HEK293 (cell line): ENCODE measurements around the gene ZFAND3.

Experiments used
- CTCF ChIA-PET: fragments of 350-600 bp; formaldehyde crosslinking; extraction: SDS; loops from one replicate; lab custom pipeline; 2021; ENCODE audit warnings: antibody characterized with exemption; lab: Yijun Ruan, JAX
- POLR2A ChIA-PET: fragments of 300-600 bp; formaldehyde crosslinking; extraction: SDS; loops from one replicate; lab custom pipeline; 2020; ENCODE audit warnings: antibody characterized with exemption, inconsistent platforms; lab: Yijun Ruan, JAX
- H3K27ac ChIP-seq: fragments of 200-500 bp; sonication (Bioruptor generic); 2 replicates; pipeline ENCODE4 v1.5.1; 2014; ENCODE audit warnings: low read depth, low read length, control low read depth, inconsistent platforms; ENCODE audit errors: extremely low read depth
- H3K36me3 ChIP-seq, 2 experiments: fragments of 200-500 bp in 1 of 2; sonication (Bioruptor generic) in 1 of 2; 1 replicate in 1 of 2; 2 replicates in 1 of 2; pipeline ENCODE4 v1.5.1; 2014 to 2017; ENCODE audit warnings: inconsistent platforms in 2 of 2, low read length in 2 of 2; ENCODE audit not compliant: control insufficient read depth in 2 of 2, insufficient read depth in 1 of 2
- H3K4me1 ChIP-seq: fragments of 200-500 bp; sonication (Bioruptor generic); 2 replicates; pipeline ENCODE4 v1.5.1; 2014; ENCODE audit warnings: mild to moderate bottlenecking, low read length, inconsistent platforms; ENCODE audit not compliant: control insufficient read depth, insufficient read depth
- H3K4me3 ChIP-seq: 2 replicates; pipeline ENCODE4 v1.5.1; 2011; ENCODE audit warnings: low read depth, mild to moderate bottlenecking, control low read depth, low read length, moderate library complexity
- H3K9me3 ChIP-seq: fragments of 200-500 bp; sonication (Bioruptor generic); 2 replicates; pipeline ENCODE4 v1.5.1; 2014; ENCODE audit warnings: low read depth, low read length, inconsistent platforms; ENCODE audit not compliant: control insufficient read depth, insufficient read depth
- GLIS2 ChIP-seq: fragments of 450-650 bp; formaldehyde crosslinking; IDR thresholded peaks from 2 replicates; pipeline ENCODE4 v1.5.1; 2016; ENCODE audit warnings: missing biosample characterization, missing genetic modification characterization
- KLF1 ChIP-seq: fragments of 450-650 bp; formaldehyde crosslinking; IDR thresholded peaks from 2 replicates; pipeline ENCODE4 v1.5.1; 2016; ENCODE audit warnings: missing biosample characterization, missing genetic modification characterization
- KLF16 ChIP-seq: fragments of 450-650 bp; formaldehyde crosslinking; IDR thresholded peaks from 2 replicates; pipeline ENCODE4 v1.5.1; 2017; ENCODE audit warnings: missing biosample characterization, missing genetic modification characterization
- KLF8 ChIP-seq: fragments of 450-650 bp; formaldehyde crosslinking; IDR thresholded peaks from 2 replicates; pipeline ENCODE4 v1.5.1; 2016; ENCODE audit warnings: missing biosample characterization, missing genetic modification characterization
- OVOL3 ChIP-seq: fragments of 450-650 bp; formaldehyde crosslinking; IDR thresholded peaks from 2 replicates; pipeline ENCODE4 v1.5.1; 2016; ENCODE audit warnings: missing biosample characterization, missing genetic modification characterization
- SP2 ChIP-seq: fragments of 450-650 bp; formaldehyde crosslinking; IDR thresholded peaks from 2 replicates; pipeline ENCODE4 v1.5.1; 2016; ENCODE audit warnings: missing biosample characterization, missing genetic modification characterization
- SP7 ChIP-seq: fragments of 450-650 bp; formaldehyde crosslinking; IDR thresholded peaks from 2 replicates; pipeline ENCODE4 v1.5.1; 2016; ENCODE audit warnings: missing biosample characterization, missing genetic modification characterization
- TRIM28 ChIP-seq: IDR thresholded peaks from 2 replicates; pipeline ENCODE4 v1.6.1; 2011; ENCODE audit warnings: low read length, control low read depth, borderline replicate concordance
- YY2 ChIP-seq: fragments of 450-650 bp; formaldehyde crosslinking; IDR thresholded peaks from 2 replicates; pipeline ENCODE4 v1.5.1; 2016; ENCODE audit warnings: missing biosample characterization, missing genetic modification characterization
- ZBTB11 ChIP-seq: fragments of 450-650 bp; formaldehyde crosslinking; conservative IDR thresholded peaks from 2 replicates; pipeline ENCODE4 v1.5.1; 2016; ENCODE audit warnings: low read depth, missing biosample characterization, missing genetic modification characterization
- ZBTB21 ChIP-seq: fragments of 450-650 bp; formaldehyde crosslinking; IDR thresholded peaks from 2 replicates; pipeline ENCODE4 v1.5.1; 2017; ENCODE audit warnings: missing biosample characterization, missing genetic modification characterization
- ZBTB7A ChIP-seq: fragments of 450-650 bp; formaldehyde crosslinking; IDR thresholded peaks from 2 replicates; pipeline ENCODE4 v1.5.1; 2016; ENCODE audit warnings: low read depth, missing biosample characterization, missing genetic modification characterization
- ZFP69B ChIP-seq: fragments of 450-650 bp; formaldehyde crosslinking; IDR thresholded peaks from 2 replicates; pipeline ENCODE4 v1.5.1; 2016; ENCODE audit warnings: missing biosample characterization, missing genetic modification characterization
- ZNF2 ChIP-seq: fragments of 450-650 bp; formaldehyde crosslinking; IDR thresholded peaks from 2 replicates; pipeline ENCODE4 v1.5.1; 2016; ENCODE audit warnings: missing biosample characterization, missing genetic modification characterization
- ZNF202 ChIP-seq: fragments of 450-650 bp; formaldehyde crosslinking; IDR thresholded peaks from 2 replicates; pipeline ENCODE4 v1.5.1; 2016; ENCODE audit warnings: missing biosample characterization, missing genetic modification characterization, borderline replicate concordance
- ZNF266 ChIP-seq: fragments of 450-650 bp; formaldehyde crosslinking; IDR thresholded peaks from 2 replicates; pipeline ENCODE4 v1.5.1; 2016; ENCODE audit warnings: missing biosample characterization, missing genetic modification characterization, low read depth
- ZNF302 ChIP-seq: fragments of 450-650 bp; formaldehyde crosslinking; IDR thresholded peaks from 2 replicates; pipeline ENCODE4 v1.5.1; 2016; ENCODE audit warnings: missing biosample characterization, missing genetic modification characterization, low read depth
- ZNF335 ChIP-seq: fragments of 450-650 bp; formaldehyde crosslinking; conservative IDR thresholded peaks from 2 replicates; pipeline ENCODE4 v1.5.1; 2016; ENCODE audit warnings: missing biosample characterization, missing genetic modification characterization
- ZNF341 ChIP-seq: fragments of 450-650 bp; formaldehyde crosslinking; IDR thresholded peaks from 2 replicates; pipeline ENCODE4; 2016; ENCODE audit warnings: low read depth, missing biosample characterization, missing genetic modification characterization
- ZNF350 ChIP-seq: fragments of 450-650 bp; formaldehyde crosslinking; IDR thresholded peaks from 2 replicates; pipeline ENCODE4 v1.5.0; 2017; ENCODE audit warnings: missing biosample characterization, mild to moderate bottlenecking, missing genetic modification characterization
- ZNF416 ChIP-seq: fragments of 450-650 bp; formaldehyde crosslinking; IDR thresholded peaks from 2 replicates; pipeline ENCODE4 v1.5.1; 2016; ENCODE audit warnings: missing biosample characterization, missing genetic modification characterization
- ZNF513 ChIP-seq: fragments of 450-650 bp; IDR thresholded peaks from 2 replicates; pipeline ENCODE4 v1.5.1; 2018; ENCODE audit warnings: missing biosample characterization, missing genetic modification characterization
- ZNF548 ChIP-seq: fragments of 450-650 bp; formaldehyde crosslinking; IDR thresholded peaks from 2 replicates; pipeline ENCODE4 v1.5.1; 2016; ENCODE audit warnings: missing biosample characterization, missing genetic modification characterization
- ZNF561 ChIP-seq: fragments of 450-650 bp; IDR thresholded peaks from 2 replicates; pipeline ENCODE4 v1.5.1; 2018; ENCODE audit warnings: missing biosample characterization, missing genetic modification characterization, borderline replicate concordance
- ZNF600 ChIP-seq: fragments of 450-650 bp; formaldehyde crosslinking; IDR thresholded peaks from 2 replicates; pipeline ENCODE4 v1.5.1; 2016; ENCODE audit warnings: missing biosample characterization, missing genetic modification characterization
- ZNF621 ChIP-seq: fragments of 450-650 bp; formaldehyde crosslinking; IDR thresholded peaks from 2 replicates; pipeline ENCODE4 v1.5.1; 2017; ENCODE audit warnings: missing biosample characterization, missing genetic modification characterization
- ZNF623 ChIP-seq: fragments of 450-650 bp; formaldehyde crosslinking; IDR thresholded peaks from 2 replicates; pipeline ENCODE4 v1.5.1; 2016; ENCODE audit warnings: missing biosample characterization, missing genetic modification characterization
- ZNF76 ChIP-seq: fragments of 450-650 bp; formaldehyde crosslinking; IDR thresholded peaks from 2 replicates; pipeline ENCODE4; 2016; ENCODE audit warnings: low read depth, missing biosample characterization, missing genetic modification characterization, borderline replicate concordance
- ZNF837 ChIP-seq: fragments of 450-650 bp; formaldehyde crosslinking; IDR thresholded peaks from 2 replicates; pipeline ENCODE4 v1.5.1; 2016; ENCODE audit warnings: missing biosample characterization, missing genetic modification characterization
- TF ChIP-seq, protein P1 (sequence below): fragments of 450-650 bp; formaldehyde crosslinking; IDR thresholded peaks from 2 replicates; pipeline ENCODE4 v1.5.1; 2017; ENCODE audit warnings: missing biosample characterization, missing genetic modification characterization
- TF ChIP-seq, protein P2 (sequence below): fragments of 450-650 bp; formaldehyde crosslinking; IDR thresholded peaks from 2 replicates; pipeline ENCODE4 v1.5.1; 2016; ENCODE audit warnings: missing biosample characterization, missing genetic modification characterization

Gene ZFAND3, protein sequence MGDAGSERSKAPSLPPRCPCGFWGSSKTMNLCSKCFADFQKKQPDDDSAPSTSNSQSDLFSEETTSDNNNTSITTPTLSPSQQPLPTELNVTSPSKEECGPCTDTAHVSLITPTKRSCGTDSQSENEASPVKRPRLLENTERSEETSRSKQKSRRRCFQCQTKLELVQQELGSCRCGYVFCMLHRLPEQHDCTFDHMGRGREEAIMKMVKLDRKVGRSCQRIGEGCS

DNA sequence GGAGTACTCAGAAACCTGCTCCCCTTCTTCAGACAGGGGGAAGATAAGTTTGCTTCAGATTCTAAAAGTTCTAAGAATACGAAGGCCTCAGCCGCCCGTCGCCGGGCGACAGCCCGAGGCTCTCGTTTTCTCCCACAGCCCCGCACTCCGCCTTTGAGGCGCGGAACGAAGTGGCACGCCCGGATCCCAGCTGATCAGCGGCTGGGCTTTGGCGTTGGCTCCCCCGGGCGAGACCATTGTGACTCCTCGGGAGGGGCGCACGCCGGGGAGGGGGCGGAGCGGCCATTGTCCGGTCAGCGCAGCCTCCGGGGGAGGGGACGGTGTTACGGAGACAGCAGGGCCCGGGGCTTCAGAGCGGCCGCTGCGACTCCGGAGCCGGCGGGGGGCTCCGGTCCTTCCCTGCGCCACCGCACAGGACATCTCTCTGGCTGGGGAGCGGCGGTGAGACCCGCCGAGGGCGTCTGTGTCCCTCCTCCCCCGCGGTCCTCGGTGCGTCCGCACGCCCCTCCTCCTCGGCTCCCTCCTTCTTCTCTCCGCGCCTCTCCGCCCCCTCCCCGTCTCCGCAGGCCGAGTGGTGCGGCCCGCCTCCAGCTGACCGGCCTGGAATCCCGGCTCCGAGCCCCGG, at the start of gene ZFAND3:
ZFAND3 (plus strand) TSS at position 551 of the 625 bp plus-strand sequence. CDS start 219 bp downstream, outside the sequence.
- Histone ChIP-seq H3K27ac (peak within 1 kb of the TSS; percentile 95), H3K9me3 (no peaks in the 10 kb centered on the region), H3K36me3 (no peaks in the 10 kb centered on the region), H3K4me1 (peaks cover 23% of the 10 kb centered on the region), H3K4me3 (peak within 1 kb of the TSS; percentile 89)
- ChIA-PET CTCF (interaction anchor here (1.1 to 2.3 kb wide), 3 partner anchors 27 to 114 kb away, joined by 5 to 8 read pairs (median 6); no protein-coding TSS in a partner anchor), POLR2A (interaction anchor here (0.9 to 3.3 kb wide), 24 partner anchors 8 to 1221 kb away, joined by 3 to 18 read pairs (median 4); partner anchors contain the start of gene MDGA1)
- TF ChIP-seq OVOL3 (tag by site-specific recombination) (no peak), ZNF548 (tag by site-specific recombination) (no peak), ZNF600 (tag by site-specific recombination) (peak; percentile 94), ZBTB21 (peak; percentile 38; the same call in 1 of the 2 replicates), ZNF266 (tag by site-specific recombination) (no peak), ZNF202 (tag by site-specific recombination) (no peak), ZNF513 (tag by site-specific recombination) (no peak), KLF16 (tag by site-specific recombination) (peak; percentile 99), ZNF335 (peak; percentile 75), KLF8 (tag by site-specific recombination) (peak; percentile 98), TRIM28 (0 out of 2 replicates have a peak, but pooled peaks have one; percentile 47), ZNF621 (no peak), ZFP69B (tag by site-specific recombination) (peak; percentile 44; the same call in 1 of the 2 replicates), KLF1 (tag by site-specific recombination) (peak; percentile 81), ZBTB11 (tag by site-specific recombination) (peak; percentile 58), ZNF302 (tag by site-specific recombination) (no peak), SP7 (tag by site-specific recombination) (peak; percentile 79), ZNF416 (tag by site-specific recombination) (no peak), GLIS2 (tag by site-specific recombination) (peak; percentile 98), ZNF561 (peak; percentile 92), ZBTB7A (tag by site-specific recombination) (peak; percentile 99), ZNF341 (tag by site-specific recombination) (peak; percentile 98), SP2 (tag by site-specific recombination) (peak; percentile 81), ZNF76 (tag by site-specific recombination) (peak; percentile 80), ZNF350 (tag by site-specific recombination) (no peak), YY2 (peak; percentile 87), ZNF837 (tag by site-specific recombination) (no peak), ZNF2 (tag by site-specific recombination) (peak; percentile 82; the same call in 1 of the 2 replicates), ZNF623 (tag by site-specific recombination) (peak; percentile 10; the same call in 1 of the 2 replicates)
- TF ChIP-seq, protein P1, sequence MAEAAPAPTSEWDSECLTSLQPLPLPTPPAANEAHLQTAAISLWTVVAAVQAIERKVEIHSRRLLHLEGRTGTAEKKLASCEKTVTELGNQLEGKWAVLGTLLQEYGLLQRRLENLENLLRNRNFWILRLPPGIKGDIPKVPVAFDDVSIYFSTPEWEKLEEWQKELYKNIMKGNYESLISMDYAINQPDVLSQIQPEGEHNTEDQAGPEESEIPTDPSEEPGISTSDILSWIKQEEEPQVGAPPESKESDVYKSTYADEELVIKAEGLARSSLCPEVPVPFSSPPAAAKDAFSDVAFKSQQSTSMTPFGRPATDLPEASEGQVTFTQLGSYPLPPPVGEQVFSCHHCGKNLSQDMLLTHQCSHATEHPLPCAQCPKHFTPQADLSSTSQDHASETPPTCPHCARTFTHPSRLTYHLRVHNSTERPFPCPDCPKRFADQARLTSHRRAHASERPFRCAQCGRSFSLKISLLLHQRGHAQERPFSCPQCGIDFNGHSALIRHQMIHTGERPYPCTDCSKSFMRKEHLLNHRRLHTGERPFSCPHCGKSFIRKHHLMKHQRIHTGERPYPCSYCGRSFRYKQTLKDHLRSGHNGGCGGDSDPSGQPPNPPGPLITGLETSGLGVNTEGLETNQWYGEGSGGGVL (tag by site-specific recombination), result peak; percentile 79
- TF ChIP-seq, protein P2, sequence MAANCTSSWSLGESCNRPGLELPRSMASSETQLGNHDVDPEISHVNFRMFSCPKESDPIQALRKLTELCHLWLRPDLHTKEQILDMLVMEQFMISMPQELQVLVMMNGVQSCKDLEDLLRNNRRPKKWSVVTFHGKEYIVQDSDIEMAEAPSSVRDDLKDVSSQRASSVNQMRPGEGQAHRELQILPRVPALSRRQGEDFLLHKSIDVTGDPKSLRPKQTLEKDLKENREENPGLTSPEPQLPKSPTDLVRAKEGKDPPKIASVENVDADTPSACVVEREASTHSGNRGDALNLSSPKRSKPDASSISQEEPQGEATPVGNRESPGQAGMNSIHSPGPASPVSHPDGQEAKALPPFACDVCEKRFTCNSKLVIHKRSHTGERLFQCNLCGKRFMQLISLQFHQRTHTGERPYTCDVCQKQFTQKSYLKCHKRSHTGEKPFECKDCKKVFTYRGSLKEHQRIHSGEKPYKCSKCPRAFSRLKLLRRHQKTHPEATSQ (tag by site-specific recombination), result peak; percentile 82; the same call in 1 of the 2 replicates
